Measurements from ENCODE around the gene SYT1.

- no peak for TF ChIP-seq SP2 (tag by site-specific recombination; IDR thresholded peaks at IDR 0.05)
- TF ChIP-seq MEIS1 (CRISPR knock-in tag; IDR thresholded peaks at IDR 0.05; ENCODE audit: borderline replicate concordance): no peak
- no peak for TF ChIP-seq ZNF324 (tag by site-specific recombination; IDR thresholded peaks at IDR 0.05)
- no peak for TF ChIP-seq ZNF239 (tag by site-specific recombination; IDR thresholded peaks at IDR 0.05)
- TF ChIP-seq, protein P1, sequence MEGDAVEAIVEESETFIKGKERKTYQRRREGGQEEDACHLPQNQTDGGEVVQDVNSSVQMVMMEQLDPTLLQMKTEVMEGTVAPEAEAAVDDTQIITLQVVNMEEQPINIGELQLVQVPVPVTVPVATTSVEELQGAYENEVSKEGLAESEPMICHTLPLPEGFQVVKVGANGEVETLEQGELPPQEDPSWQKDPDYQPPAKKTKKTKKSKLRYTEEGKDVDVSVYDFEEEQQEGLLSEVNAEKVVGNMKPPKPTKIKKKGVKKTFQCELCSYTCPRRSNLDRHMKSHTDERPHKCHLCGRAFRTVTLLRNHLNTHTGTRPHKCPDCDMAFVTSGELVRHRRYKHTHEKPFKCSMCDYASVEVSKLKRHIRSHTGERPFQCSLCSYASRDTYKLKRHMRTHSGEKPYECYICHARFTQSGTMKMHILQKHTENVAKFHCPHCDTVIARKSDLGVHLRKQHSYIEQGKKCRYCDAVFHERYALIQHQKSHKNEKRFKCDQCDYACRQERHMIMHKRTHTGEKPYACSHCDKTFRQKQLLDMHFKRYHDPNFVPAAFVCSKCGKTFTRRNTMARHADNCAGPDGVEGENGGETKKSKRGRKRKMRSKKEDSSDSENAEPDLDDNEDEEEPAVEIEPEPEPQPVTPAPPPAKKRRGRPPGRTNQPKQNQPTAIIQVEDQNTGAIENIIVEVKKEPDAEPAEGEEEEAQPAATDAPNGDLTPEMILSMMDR (tag by site-specific recombination; IDR thresholded peaks at IDR 0.05): no peak
- no peak for TF ChIP-seq PRDM10 (tag by site-specific recombination; IDR thresholded peaks at IDR 0.05)
- no peak for TF ChIP-seq GFI1B (tag by site-specific recombination; IDR thresholded peaks at IDR 0.05)
- no peak for TF ChIP-seq ZXDB (tag by site-specific recombination; IDR thresholded peaks at IDR 0.05)
- no peak for TF ChIP-seq ZNF600 (tag by site-specific recombination; IDR thresholded peaks at IDR 0.05)
- TF ChIP-seq, protein P2, sequence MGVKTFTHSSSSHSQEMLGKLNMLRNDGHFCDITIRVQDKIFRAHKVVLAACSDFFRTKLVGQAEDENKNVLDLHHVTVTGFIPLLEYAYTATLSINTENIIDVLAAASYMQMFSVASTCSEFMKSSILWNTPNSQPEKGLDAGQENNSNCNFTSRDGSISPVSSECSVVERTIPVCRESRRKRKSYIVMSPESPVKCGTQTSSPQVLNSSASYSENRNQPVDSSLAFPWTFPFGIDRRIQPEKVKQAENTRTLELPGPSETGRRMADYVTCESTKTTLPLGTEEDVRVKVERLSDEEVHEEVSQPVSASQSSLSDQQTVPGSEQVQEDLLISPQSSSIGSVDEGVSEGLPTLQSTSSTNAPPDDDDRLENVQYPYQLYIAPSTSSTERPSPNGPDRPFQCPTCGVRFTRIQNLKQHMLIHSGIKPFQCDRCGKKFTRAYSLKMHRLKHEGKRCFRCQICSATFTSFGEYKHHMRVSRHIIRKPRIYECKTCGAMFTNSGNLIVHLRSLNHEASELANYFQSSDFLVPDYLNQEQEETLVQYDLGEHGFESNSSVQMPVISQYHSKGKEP (tag by site-specific recombination; IDR thresholded peaks at IDR 0.05): no peak
- TF ChIP-seq ZSCAN18 (tag by site-specific recombination; IDR thresholded peaks at IDR 0.05): no peak
Observed at GRCh38 chr12:78864870-78865463, 393 bp downstream of the SYT1 start.

All from HEK293 (cell line).